Testis (tissue), 3 donors: ENCODE data around the gene SSU72. TPM values are rescaled to one million over a fixed set of nuclear protein-coding genes. Genes with fewer than 3 reads are reported as not detected.

Source experiments
- DNase-seq: peaks from one replicate; pipeline ENCODE4 v3.0.0-alpha.2; 2019
- H3K27ac ChIP-seq, 2 donors: fragments of 200-600 bp; sonication (generic); one replicate each; pipeline ENCODE4 v1.5.1; 2019
- H3K27me3 ChIP-seq: fragments of 200-600 bp; sonication (generic); one replicate; pipeline ENCODE4 v1.5.1; 2019
- H3K36me3 ChIP-seq: fragments of 200-600 bp; sonication (generic); one replicate; pipeline ENCODE4 v1.5.1; 2017; ENCODE audit warnings: low read depth; ENCODE audit errors: missing control alignments
- H3K4me1 ChIP-seq: fragments of 200-600 bp; sonication (generic); one replicate; pipeline ENCODE4 v1.5.1; 2019
- H3K4me3 ChIP-seq, 2 donors: fragments of 200-600 bp; sonication (generic); one replicate each; pipeline ENCODE4 v1.5.1; 2017 to 2019
- H3K9me3 ChIP-seq: fragments of 200-600 bp; sonication (generic); one replicate; pipeline ENCODE4 v1.5.1; 2017
- POLR2A ChIP-seq: fragments of 450-650 bp; IDR thresholded peaks from one replicate; pipeline ENCODE4 v1.6.1; 2017; ENCODE audit warnings: antibody characterized with exemption, mild to moderate bottlenecking, moderate library complexity
- WGBS, 2 donors: methylation state at CpG; one replicate each; pipeline ENCODE4 v1.1.5; 2018; 5-methylcytosine and 5-hydroxymethylcytosine counted together
- intact Hi-C: fragments of 100-400 bp; cut with DNase I; formaldehyde crosslinking; loops from one replicate; pipeline ENCODE4 v1.15.1; 2023; ENCODE audit warnings: low total_unique reads
- polyA plus RNA-seq: library from polyadenylated mRNA; stranded (reverse); fragments of 350-450 nt; fragmentation: Illumina TruSeq; extraction: RNeasy Lipid Tissue Mini Kit (QIAGEN cat#74804); gene quantifications from one replicate; pipeline ENCODE4 v1.2.3, GENCODE V29; 2014; ENCODE audit warnings: low read depth, low replicate concordance; ENCODE audit not compliant: insufficient read depth
- total RNA-seq, 2 donors: library from RNA; depleted of rRNA; stranded (reverse); fragments of >200 nt; gene quantifications; one replicate each; pipeline ENCODE4 v1.2.3, GENCODE V29; 2016
- TF ChIP-seq, protein P1 (sequence below), 3 experiments: fragments of 450-650 bp in 2 of 3; fragments of 200-600 bp in 1 of 3; sonication (generic) in 1 of 3; IDR thresholded peaks; one replicate each; pipeline ENCODE4 v1.5.1; 2016 to 2019; ENCODE audit warnings: antibody characterized with exemption in 3 of 3, mild to moderate bottlenecking in 2 of 3, moderate library complexity in 1 of 3

The SSU72 gene
- total and polyA plus RNA-seq, 3 donors from 2014 or later = 67.0 to 158 (median 146) TPM

- no peaks in the 10 kb centered on the region for H3K9me3 ChIP-seq
- 81 to 84% methylated on average over 31 of the region's 31 CpGs for WGBS, 2 donors
- DNase-seq = no peak
- no peaks in the 10 kb centered on the region for H3K27me3 ChIP-seq
- peaks cover 28% of the 10 kb centered on the region for H3K4me1 ChIP-seq
- no peak overlapping the region for H3K27ac ChIP-seq
- H3K4me3 ChIP-seq = no peak overlapping the region
- no peaks in the 10 kb centered on the region for H3K36me3 ChIP-seq
- TF ChIP-seq POLR2A = no peak
- TF ChIP-seq, protein P1, sequence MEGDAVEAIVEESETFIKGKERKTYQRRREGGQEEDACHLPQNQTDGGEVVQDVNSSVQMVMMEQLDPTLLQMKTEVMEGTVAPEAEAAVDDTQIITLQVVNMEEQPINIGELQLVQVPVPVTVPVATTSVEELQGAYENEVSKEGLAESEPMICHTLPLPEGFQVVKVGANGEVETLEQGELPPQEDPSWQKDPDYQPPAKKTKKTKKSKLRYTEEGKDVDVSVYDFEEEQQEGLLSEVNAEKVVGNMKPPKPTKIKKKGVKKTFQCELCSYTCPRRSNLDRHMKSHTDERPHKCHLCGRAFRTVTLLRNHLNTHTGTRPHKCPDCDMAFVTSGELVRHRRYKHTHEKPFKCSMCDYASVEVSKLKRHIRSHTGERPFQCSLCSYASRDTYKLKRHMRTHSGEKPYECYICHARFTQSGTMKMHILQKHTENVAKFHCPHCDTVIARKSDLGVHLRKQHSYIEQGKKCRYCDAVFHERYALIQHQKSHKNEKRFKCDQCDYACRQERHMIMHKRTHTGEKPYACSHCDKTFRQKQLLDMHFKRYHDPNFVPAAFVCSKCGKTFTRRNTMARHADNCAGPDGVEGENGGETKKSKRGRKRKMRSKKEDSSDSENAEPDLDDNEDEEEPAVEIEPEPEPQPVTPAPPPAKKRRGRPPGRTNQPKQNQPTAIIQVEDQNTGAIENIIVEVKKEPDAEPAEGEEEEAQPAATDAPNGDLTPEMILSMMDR (IDR thresholded peaks at IDR 0.05) = no peak
- intact Hi-C loops = no loop called here
Observed at GRCh38 chr1:1567152-1567875, 7.3 kb downstream of the SSU72 start.

DNA sequence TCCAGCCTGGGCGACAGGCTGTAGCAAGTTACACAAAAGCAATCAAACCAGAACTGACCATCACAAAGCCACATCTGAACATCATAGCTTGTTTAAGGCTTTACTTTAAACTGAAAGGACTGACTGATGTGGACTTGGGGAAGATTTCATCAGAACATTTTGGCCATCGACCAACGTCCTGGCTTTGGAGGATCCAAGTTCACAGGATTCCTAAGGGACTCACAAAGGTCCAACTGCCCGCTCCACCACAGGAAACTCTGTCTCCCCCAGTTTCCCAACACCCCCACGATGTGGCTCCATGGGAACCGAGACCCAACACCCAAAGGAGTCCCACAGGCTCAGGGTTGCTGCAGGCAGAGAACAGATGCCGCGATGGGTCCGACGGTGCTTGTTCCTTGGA, 9.3 kb downstream of the SSU72 start:
- Histone ChIP-seq H3K4me3 (no peak overlapping the region), H3K36me3 (no peaks in the 10 kb centered on the region), H3K27me3 (no peaks in the 10 kb centered on the region), H3K9me3 (no peaks in the 10 kb centered on the region), H3K4me1 (peaks cover 28% of the 10 kb centered on the region), H3K27ac (no peak overlapping the region)
- DNase-seq = no peak
- no peak for TF ChIP-seq POLR2A
- TF ChIP-seq, protein P1 (IDR thresholded peaks at IDR 0.05) = no peak
- intact Hi-C loops = no loop called here
- 93 to 95% methylated on average over 8 to 10 of the region's 10 CpGs for WGBS, 2 donors

- H3K9me3 ChIP-seq = no peaks in the 10 kb centered on the region
- no peaks in the 10 kb centered on the region for H3K36me3 ChIP-seq
- WGBS, 2 donors = 74 to 82% methylated on average over 14 to 19 of the region's 19 CpGs
Observed at GRCh38 chr1:1564268-1564667, 10.4 kb downstream of the SSU72 start.

DNA sequence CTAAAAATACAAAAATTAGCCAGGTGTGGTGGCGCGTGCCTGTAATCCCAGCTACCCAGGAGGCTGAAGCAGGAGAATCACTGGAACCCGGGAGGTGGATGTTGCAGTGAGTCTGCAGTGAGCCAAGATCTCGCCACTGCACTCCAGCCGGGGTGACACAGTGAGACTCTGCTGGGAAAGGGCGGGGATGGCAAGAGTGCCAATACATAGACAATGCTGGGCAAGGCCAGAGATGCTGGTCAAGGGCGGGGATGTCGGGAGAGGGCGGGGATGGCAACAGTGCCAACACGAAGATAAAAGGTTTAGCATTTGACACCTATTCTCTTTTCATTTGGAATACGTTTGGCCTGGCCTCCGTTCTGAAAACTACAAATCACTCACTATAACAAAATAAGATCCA, 11.0 kb downstream of the SSU72 start:
- no peaks in the 10 kb centered on the region for H3K9me3 ChIP-seq
- no peaks in the 10 kb centered on the region for H3K36me3 ChIP-seq
- WGBS, 2 donors = 89% methylated on average over 12 of the region's 12 CpGs

More at GRCh38 chr1:1564268-1564667, 10.4 kb downstream of the SSU72 start:
- intact Hi-C loops = no loop called here
- no peak for DNase-seq
- TF ChIP-seq POLR2A = no peak
- TF ChIP-seq, protein P1 (IDR thresholded peaks at IDR 0.05) = no peak
- H3K4me3 ChIP-seq = no peak overlapping the region
- no peak overlapping the region for H3K27ac ChIP-seq
- no peaks in the 10 kb centered on the region for H3K27me3 ChIP-seq
- H3K4me1 ChIP-seq = peaks cover 17% of the 10 kb centered on the region

More for the DNA sequence above, 11.0 kb downstream of the SSU72 start:
- no peak for TF ChIP-seq POLR2A
- TF ChIP-seq, protein P1 (IDR thresholded peaks at IDR 0.05) = no peak
- intact Hi-C loops = no loop called here
- H3K27ac ChIP-seq = no peak overlapping the region
- no peak overlapping the region for H3K4me3 ChIP-seq
- H3K27me3 ChIP-seq = no peaks in the 10 kb centered on the region
- DNase-seq = no peak
- peaks cover 18% of the 10 kb centered on the region for H3K4me1 ChIP-seq
